Gastrocnemius medialis (tissue), 4 donors: ENCODE measurements around the gene HIBCH. TPM values are rescaled to one million over a fixed set of nuclear protein-coding genes. Genes with fewer than 3 reads are reported as not detected.

Source experiments
- total RNA-seq, 4 donors: library from RNA; depleted of rRNA; stranded (reverse); fragments of >200 nt; gene quantifications; one replicate each; pipeline versions ENCODE4 v1.1.0 to v1.2.3, GENCODE V29; 2016

HIBCH gene
- total RNA-seq, 4 donors from 2014 or later, result 3.7 to 20.1 (median 10.6) TPM

Other genes starting within 250 kb of the HIBCH start
- 1 to 10 TPM; 5.6 to 9.9 (median 8.0) TPM for gene INPP1, start 23.8 kb upstream of the HIBCH start, total RNA-seq
- gene MFSD6, start 88.5 kb upstream of the HIBCH start, total RNA-seq, result 10 to 100 TPM in 3 of 4 donors, 1 to 10 TPM in 1; 9.3 to 20.3 (median 12.5) TPM
- 1 to 10 TPM in 3 of 4 donors, under 1 TPM in 1; 0.24 to 1.7 (median 1.3) TPM for gene NEMP2, start 214.9 kb upstream of the HIBCH start, total RNA-seq